Spleen (tissue), 11 donors: Measurements from ENCODE around the gene IER5. TPM values are rescaled to one million over a fixed set of nuclear protein-coding genes. Genes with fewer than 3 reads are reported as not detected.

ENCODE experiments used
- DNase-seq: peaks from one replicate; pipeline ENCODE4 v3.0.0-alpha.2; 2020
- H3K27ac ChIP-seq, 8 donors: fragments of 200-600 bp; sonication (generic) in 7 of 8; 1 replicate in 4 of 8; 2 replicates in 4 of 8; pipeline versions ENCODE4 v1.5.0 to v1.8.0; 2016 to 2021; ENCODE audit warnings: inconsistent platforms in 4 of 8, mild to moderate bottlenecking in 4 of 8, moderate library complexity in 1 of 8
- H3K27me3 ChIP-seq, 7 donors: fragments of 200-600 bp; sonication (generic) in 6 of 7; replicated peaks in 1 of 7; 1 replicate in 4 of 7; 2 replicates in 3 of 7; pipeline versions ENCODE4 v1.5.0 to v1.8.0; 2016 to 2021; ENCODE audit warnings: inconsistent platforms in 3 of 7, mild to moderate bottlenecking in 1 of 7
- H3K36me3 ChIP-seq, 6 donors: fragments of 200-600 bp; sonication (generic) in 5 of 6; 1 replicate in 4 of 6; 2 replicates in 2 of 6; pipeline versions ENCODE4 v1.5.0 to v1.8.0; 2016 to 2021; ENCODE audit warnings: inconsistent platforms in 2 of 6
- H3K4me1 ChIP-seq, 6 donors: fragments of 200-600 bp; sonication (generic) in 5 of 6; 1 replicate in 3 of 6; 2 replicates in 3 of 6; pipeline versions ENCODE4 v1.5.0 to v1.8.0; 2016 to 2021; ENCODE audit warnings: inconsistent platforms in 3 of 6
- H3K4me3 ChIP-seq, 8 donors: fragments of 200-600 bp; sonication (generic) in 7 of 8; 1 replicate in 4 of 8; 2 replicates in 4 of 8; pipeline versions ENCODE4 v1.5.0 to v1.8.0; 2016 to 2021; ENCODE audit warnings: inconsistent platforms in 4 of 8, mild to moderate bottlenecking in 4 of 8, moderate library complexity in 2 of 8
- H3K9me3 ChIP-seq, 8 donors: fragments of 200-600 bp; sonication (generic) in 7 of 8; 1 replicate in 4 of 8; 2 replicates in 4 of 8; pipeline versions ENCODE4 v1.5.0 to v1.8.0; 2016 to 2021; ENCODE audit warnings: inconsistent platforms in 4 of 8
- CTCF ChIP-seq, 11 experiments: fragments of 200-600 bp in 7 of 11; fragments of 450-650 bp in 4 of 11; sonication (generic) in 4 of 11; IDR thresholded peaks in 8 of 11; conservative IDR thresholded peaks in 3 of 11; 1 replicate in 7 of 11; 2 replicates in 4 of 11; pipeline versions ENCODE4 v1.4.0 to v1.8.0; 2016 to 2021; ENCODE audit warnings: antibody characterized with exemption in 11 of 11, inconsistent platforms in 4 of 11, mild to moderate bottlenecking in 1 of 11
- POLR2A ChIP-seq, 3 donors: fragments of 450-650 bp; IDR thresholded peaks; one replicate each; pipeline ENCODE4 v1.5.1; 2017; ENCODE audit warnings: antibody characterized with exemption in 3 of 3, mild to moderate bottlenecking in 1 of 3
- POLR2AphosphoS5 ChIP-seq, 3 donors: sonication (generic); formaldehyde crosslinking; IDR thresholded peaks; one replicate each; pipeline ENCODE4 v1.5.1; 2017; ENCODE audit warnings: antibody characterized with exemption in 3 of 3
- WGBS, 5 donors: extraction: QIAGEN DNeasy Blood & Tissue Kit in 3 of 5; methylation state at CpG; one replicate each; pipeline versions ENCODE4 v1.1.5 to v1.1.7; 2013 to 2018; 5-methylcytosine and 5-hydroxymethylcytosine counted together
- intact Hi-C: fragments of 100-400 bp; cut with DNase I; formaldehyde crosslinking; loops from one replicate; pipeline ENCODE4 v1.15.0; 2023; ENCODE audit warnings: low total_unique reads
- polyA plus RNA-seq, 3 donors: library from polyadenylated mRNA; stranded (reverse); fragments of 200-250 nt; gene quantifications; one replicate each; pipeline ENCODE4 v1.2.1, GENCODE V29; 2013
- total RNA-seq, 7 donors: library from RNA; depleted of rRNA in 3 of 7; stranded (reverse); fragments of >200 nt in 3 of 7; fragmentation: NEBNext Ultra II Directional in 4 of 7; extraction: Animal tissue kit (Norgen Biotek cat#: 25700) in 4 of 7; gene quantifications; one replicate each; pipeline versions ENCODE4 v1.1.0 to v1.2.1, GENCODE V29; 2016 to 2021
- donor health status: healthy with polysubstance abuse.
- donor health status: DM: no; HTN: no; CAD: no; lungs with moderate emphysema.
- donor health status: DM: no; HTN: no; CAD: no.
- donor health status: Bipolar disorder and iron deficiency.
- donor health status: healthy.
- donor health status: DM: no; HTN: no; CAD: no.
- donor health status: DM: yes; HTN: yes; CAD: no.

IER5 gene
- total and polyA plus RNA-seq, 10 donors: 21.3 to 62.3 (median 36.7) TPM

- Histone ChIP-seq H3K4me3 (no peak overlapping the region), H3K27me3 (no peaks in the 10 kb centered on the region), H3K36me3 (peaks cover 0 to 39% (median 7%) of the 10 kb centered on the region in 6 donors), H3K27ac (peak overlapping the region in 3 of 8 donors; percentile 25 to 46 (median 37)), H3K9me3 (no peaks in the 10 kb centered on the region), H3K4me1 (peaks cover 29 to 99% (median 75%) of the 10 kb centered on the region in 6 donors)
- no peak for TF ChIP-seq POLR2AphosphoS5 (IDR thresholded peaks at IDR 0.05)
- no peak for TF ChIP-seq CTCF (IDR thresholded peaks at IDR 0.05 in 8 of 11, conservative IDR thresholded peaks at IDR 0.05 in 3 of 11)
- no peak for TF ChIP-seq POLR2A (IDR thresholded peaks at IDR 0.05)
- 76 to 90% (median 87%) methylated on average over 5 of the region's 5 CpGs for WGBS, 5 donors
- intact Hi-C loops: no loop called here
- DNase-seq: no peak
These were observed 7.3 kb downstream of the IER5 start for GRCh38 chr1:181095763-181096184.

GRCh38 chr1:181097242-181097641 is 8.7 kb downstream of the IER5 start:
- peaks cover 0 to 33% (median 7%) of the 10 kb centered on the region in 6 donors for H3K36me3 ChIP-seq
- H3K4me1 ChIP-seq: peaks cover 28 to 99% (median 75%) of the 10 kb centered on the region in 6 donors
- H3K4me3 ChIP-seq: no peak overlapping the region
- H3K27ac ChIP-seq: peak overlapping the region in 1 of 8 donors; percentile 37
- TF ChIP-seq POLR2AphosphoS5 (IDR thresholded peaks at IDR 0.05) (no peak), POLR2A (IDR thresholded peaks at IDR 0.05) (no peak), CTCF (IDR thresholded peaks at IDR 0.05 in 8 of 11, conservative IDR thresholded peaks at IDR 0.05 in 3 of 11) (no peak)
- WGBS, 5 donors: 79 to 93% (median 82%) methylated on average over 7 of the region's 7 CpGs
- DNase-seq: no peak
- intact Hi-C loops: no loop called here
- H3K9me3 ChIP-seq: no peaks in the 10 kb centered on the region
- H3K27me3 ChIP-seq: no peaks in the 10 kb centered on the region

GRCh38 chr1:181099152-181100014 is 10.9 kb downstream of the IER5 start:
- Histone ChIP-seq H3K4me3 (no peak overlapping the region), H3K9me3 (no peaks in the 10 kb centered on the region), H3K36me3 (peaks cover 0 to 11% (median 3%) of the 10 kb centered on the region in 6 donors), H3K27me3 (no peaks in the 10 kb centered on the region), H3K27ac (peak overlapping the region in 3 of 8 donors; percentile 13 to 51 (median 22)), H3K4me1 (peaks cover 26 to 99% (median 78%) of the 10 kb centered on the region in 6 donors)
- intact Hi-C loops: no loop called here
- 22 to 32% (median 24%) methylated on average over 11 of the region's 11 CpGs for WGBS, 5 donors
- no peak for DNase-seq
- TF ChIP-seq POLR2A (IDR thresholded peaks at IDR 0.05) (no peak), CTCF (IDR thresholded peaks at IDR 0.05 in 8 of 11, conservative IDR thresholded peaks at IDR 0.05 in 3 of 11) (no peak), POLR2AphosphoS5 (IDR thresholded peaks at IDR 0.05) (no peak)
